ENCODE results near the gene PBX1. TPM values are rescaled to one million over a fixed set of nuclear protein-coding genes. Genes with fewer than 3 reads are reported as not detected.
"Not testable (repeated sequence)": the region's sequence is repeated elsewhere in the genome, so short reads cannot be mapped to it uniquely, and the experiment has no call there.

The PBX1 gene
- total and polyA plus RNA-seq, 2 donors (not counting 3 experiments of a cell fraction or from before 2014, with no cell fraction given) = 10.7 to 24.1 TPM

- no peaks in the 10 kb centered on the region for H3K79me2 ChIP-seq (ENCODE audit: control insufficient read depth, insufficient read depth, low read length)
- no peak overlapping the region for H3K9ac ChIP-seq (replicated peaks; ENCODE audit: extremely low read depth, insufficient read depth, low read length)
- H3K27me3 ChIP-seq (ENCODE audit: control insufficient read depth in 2 of 2, insufficient read depth in 2 of 2, low read length in 2 of 2) = no peaks in the 10 kb centered on the region
- ChIA-PET POLR2A (no interaction called here), CTCF (no interaction called here)
- no peak for DNase-seq (ENCODE audit: low read depth, low spot score)
- no peaks in the 10 kb centered on the region for H3K9me3 ChIP-seq (replicated peaks; ENCODE audit: control insufficient read depth, insufficient read depth, low read length)
- no peak overlapping the region for H3K4me3 ChIP-seq (replicated peaks in 1 of 3; ENCODE audit: insufficient read depth in 1 of 3, low read depth in 1 of 3, low read length in 3 of 3)
- FAIRE-seq = no peak
- no peak overlapping the region for H2AFZ ChIP-seq (ENCODE audit: low read depth, low read length)
- H4K20me1 ChIP-seq (replicated peaks; ENCODE audit: control insufficient read depth, extremely low read depth, insufficient read depth, low read length) = no peaks in the 10 kb centered on the region
- BruUV-seq (replicated peaks) = no TSS peak
- no peak overlapping the region for H3K27ac ChIP-seq (ENCODE audit: insufficient read depth, low read depth, low read length)
- dilution Hi-C loops (cut with MboI; ENCODE audit: extremely low pct_ligation_motif_present, low sequenced_read_pairs) (no loop called here), intact Hi-C loops (cut with micrococcal nuclease) (no loop called here)
- no peaks in the 10 kb centered on the region for H3K36me3 ChIP-seq (ENCODE audit: control insufficient read depth in 2 of 2, extremely low read depth in 1 of 2, insufficient read depth in 2 of 2, low read length in 2 of 2)
- no peak overlapping the region for H3K4me2 ChIP-seq (ENCODE audit: insufficient read depth, low read length)
- TF ChIP-seq POLR2AphosphoS5 (IDR thresholded peaks at IDR 0.05; ENCODE audit: insufficient read depth, low read depth, low read length) (no peak), MYC (IDR thresholded peaks at IDR 0.05; ENCODE audit: low read depth, low read length) (no peak), GATA2 (IDR thresholded peaks at IDR 0.05; ENCODE audit: insufficient read depth, insufficient read length, low read depth, low read length) (no peak), CTCF (IDR thresholded peaks at IDR 0.05; ENCODE audit: extremely low read depth in 1 of 2, insufficient read depth in 1 of 2, low read depth in 1 of 2, low read length in 2 of 2) (no peak), EZH2 (IDR thresholded peaks at IDR 0.05; ENCODE audit: borderline replicate concordance, low read depth, low read length, severe bottlenecking) (no peak), JUN (IDR thresholded peaks at IDR 0.05; ENCODE audit: borderline replicate concordance, insufficient read depth, insufficient read length, low read depth) (no peak)
- TF ChIP-seq, protein P1, sequence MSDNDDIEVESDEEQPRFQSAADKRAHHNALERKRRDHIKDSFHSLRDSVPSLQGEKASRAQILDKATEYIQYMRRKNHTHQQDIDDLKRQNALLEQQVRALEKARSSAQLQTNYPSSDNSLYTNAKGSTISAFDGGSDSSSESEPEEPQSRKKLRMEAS (IDR thresholded peaks at IDR 0.05; ENCODE audit: insufficient read depth, insufficient read length) = no peak
- H3K9me1 ChIP-seq (replicated peaks; ENCODE audit: control insufficient read depth, extremely low read depth, insufficient read depth, low read length) = no peaks in the 10 kb centered on the region
- H3K4me1 ChIP-seq (ENCODE audit: control insufficient read depth, extremely low read depth, insufficient read depth, low read length) = no peaks in the 10 kb centered on the region
Measured at GRCh38 chr1:164534863-164535610, 23.9 kb upstream of the PBX1 start.

DNA sequence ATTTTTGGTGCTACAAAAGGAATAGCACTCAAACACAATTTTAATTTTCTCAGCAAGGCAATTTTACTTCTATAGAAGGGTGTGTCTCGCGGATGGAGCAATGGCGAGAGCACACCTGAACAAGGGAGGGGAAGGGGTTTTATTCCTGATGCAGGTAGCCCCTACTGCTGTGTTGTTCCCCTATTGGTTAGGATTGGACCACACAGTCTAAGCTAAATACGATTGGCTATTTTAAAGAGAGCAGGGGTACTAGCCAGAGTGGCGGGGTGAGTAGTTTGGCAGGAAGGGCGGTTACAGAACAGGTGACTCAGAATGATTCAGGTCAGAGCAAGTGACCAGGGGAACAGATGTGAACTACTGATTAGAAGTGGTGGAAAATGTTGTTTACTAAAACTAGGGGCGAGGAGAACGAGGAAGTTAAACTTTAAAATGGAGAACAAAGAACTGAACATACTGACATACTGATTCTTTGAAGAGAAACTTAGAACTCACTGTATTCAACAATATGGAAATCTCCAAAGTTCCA, 6.5 kb upstream of the PBX1 start:
- H3K9ac ChIP-seq (replicated peaks; ENCODE audit: extremely low read depth, insufficient read depth, low read length); H2AFZ ChIP-seq (ENCODE audit: low read depth, low read length); H3K27ac ChIP-seq (ENCODE audit: insufficient read depth, low read depth, low read length); FAIRE-seq; H3K4me1 ChIP-seq (ENCODE audit: control insufficient read depth, extremely low read depth, insufficient read depth, low read length); POLR2A ChIA-PET; CTCF ChIA-PET; H3K4me2 ChIP-seq (ENCODE audit: insufficient read depth, low read length); H3K27me3 ChIP-seq (ENCODE audit: control insufficient read depth in 2 of 2, insufficient read depth in 2 of 2, low read length in 2 of 2); dilution Hi-C loops (cut with MboI; ENCODE audit: extremely low pct_ligation_motif_present, low sequenced_read_pairs); intact Hi-C loops (cut with micrococcal nuclease); H3K4me3 ChIP-seq (replicated peaks in 1 of 3; ENCODE audit: insufficient read depth in 1 of 3, low read depth in 1 of 3, low read length in 3 of 3); H4K20me1 ChIP-seq (replicated peaks; ENCODE audit: control insufficient read depth, extremely low read depth, insufficient read depth, low read length); H3K9me1 ChIP-seq (replicated peaks; ENCODE audit: control insufficient read depth, extremely low read depth, insufficient read depth, low read length); BruUV-seq (replicated peaks); H3K36me3 ChIP-seq (ENCODE audit: control insufficient read depth in 2 of 2, extremely low read depth in 1 of 2, insufficient read depth in 2 of 2, low read length in 2 of 2); DNase-seq (ENCODE audit: low read depth, low spot score); H3K79me2 ChIP-seq (ENCODE audit: control insufficient read depth, insufficient read depth, low read length); H3K9me3 ChIP-seq (replicated peaks; ENCODE audit: control insufficient read depth, insufficient read depth, low read length): not testable (repeated sequence)
